Activated CD4-positive, alpha-beta T cell treated with anti-CD3 and anti-CD28 coated beads, Interleukin-2, amount 50 U/mL, for 4 hours (primary cell): ENCODE measurements around the gene CRABP2.

ENCODE experiments used
- DNase-seq, 2 experiments: peaks; one replicate each; pipeline ENCODE4 v3.0.0-alpha.2; 2020

Gene CRABP2

GRCh38 chr1:156667968-156668709, 37.2 kb downstream of the CRABP2 start:
- DNase-seq: no peak

- DNase-seq: no peak
Measured at GRCh38 chr1:156667610-156667967, 37.8 kb downstream of the CRABP2 start.

- DNase-seq: no peak
Measured at GRCh38 chr1:156666862-156667609, 38.3 kb downstream of the CRABP2 start.

GRCh38 chr1:156665539-156665938, 39.8 kb downstream of the CRABP2 start:
- no peak for DNase-seq

GRCh38 chr1:156664767-156665411, 40.5 kb downstream of the CRABP2 start:
- DNase-seq: no peak

GRCh38 chr1:156664046-156664766, 41.2 kb downstream of the CRABP2 start:
- no peak for DNase-seq

GRCh38 chr1:156663178-156663577, 42.2 kb downstream of the CRABP2 start:
- DNase-seq: no peak

GRCh38 chr1:156662800-156663055, 42.7 kb downstream of the CRABP2 start:
- DNase-seq: no peak

- DNase-seq: no peak
Measured at GRCh38 chr1:156662005-156662799, 43.2 kb downstream of the CRABP2 start.

GRCh38 chr1:156660752-156661112, 44.7 kb downstream of the CRABP2 start:
- no peak for DNase-seq

GRCh38 chr1:156659988-156660751, 45.2 kb downstream of the CRABP2 start:
- peak; percentile 83 to 87 for DNase-seq

- no peak for DNase-seq
Measured at GRCh38 chr1:156659661-156659987, 45.8 kb downstream of the CRABP2 start.

- DNase-seq: no peak
Measured at GRCh38 chr1:156658945-156659574, 46.3 kb downstream of the CRABP2 start.

- DNase-seq: no peak
Measured at GRCh38 chr1:156658496-156658895, 46.9 kb downstream of the CRABP2 start.

GRCh38 chr1:156657741-156658319, 47.6 kb downstream of the CRABP2 start:
- DNase-seq: no peak

GRCh38 chr1:156656806-156657740, 48.3 kb downstream of the CRABP2 start:
- peak; percentile 67 to 70 for DNase-seq

GRCh38 chr1:156655904-156656516, 49.4 kb downstream of the CRABP2 start:
- no peak for DNase-seq

- DNase-seq: no peak
Measured at GRCh38 chr1:156655151-156655903, 50.1 kb downstream of the CRABP2 start.

GRCh38 chr1:156654700-156655099, 50.7 kb downstream of the CRABP2 start:
- DNase-seq: no peak
